Esophagus squamous epithelium (tissue), 5 donors: ENCODE results near the gene ARMH1. TPM values are rescaled to one million over a fixed set of nuclear protein-coding genes. Genes with fewer than 3 reads are reported as not detected.
A peak's percentile ranks its signal among the peaks of the same experiment; 100 is the strongest.

Experiments used
- DNase-seq: peaks from one replicate; lab custom pipeline; 2025; lab: John Stamatoyannopoulos, UW
- H3K27ac ChIP-seq, 4 donors: fragments of 200-600 bp; sonication (generic); one replicate each; pipeline ENCODE4 v1.5.1; 2016 to 2019; ENCODE audit warnings: mild to moderate bottlenecking in 1 of 4
- H3K27me3 ChIP-seq, 4 donors: fragments of 200-600 bp; sonication (generic); 1 replicate in 3 of 4; 2 replicates in 1 of 4; pipeline versions ENCODE4 v1.5.1 to v1.6.0; 2017 to 2021; ENCODE audit warnings: antibody characterized with exemption in 1 of 4
- H3K36me3 ChIP-seq, 3 donors: fragments of 200-600 bp; sonication (generic); one replicate each; pipeline ENCODE4 v1.5.1; 2016 to 2019
- H3K4me1 ChIP-seq, 3 donors: fragments of 200-600 bp; sonication (generic); one replicate each; pipeline ENCODE4 v1.5.1; 2017 to 2019
- H3K4me3 ChIP-seq, 4 donors: fragments of 200-600 bp; sonication (generic); 1 replicate in 3 of 4; 2 replicates in 1 of 4; pipeline ENCODE4 v1.5.1; 2016 to 2019; ENCODE audit warnings: mild to moderate bottlenecking in 2 of 4, moderate library complexity in 1 of 4
- H3K9me3 ChIP-seq, 3 donors: fragments of 200-600 bp; sonication (generic); one replicate each; pipeline ENCODE4 v1.5.1; 2016 to 2019
- POLR2A ChIP-seq, 4 donors: fragments of 450-650 bp; IDR thresholded peaks; one replicate each; pipeline ENCODE4 v1.6.1; 2017; ENCODE audit warnings: antibody characterized with exemption in 4 of 4, mild to moderate bottlenecking in 4 of 4, moderate library complexity in 3 of 4
- WGBS, 2 donors: methylation state at CpG; one replicate each; pipeline ENCODE4 v1.1.5; 2018; 5-methylcytosine and 5-hydroxymethylcytosine counted together
- intact Hi-C: fragments of 100-400 bp; cut with DNase I; formaldehyde crosslinking; loops from one replicate; pipeline ENCODE4 v1.15.0; 2022
- total RNA-seq, 4 donors: library from RNA; depleted of rRNA; stranded (reverse); fragments of >200 nt; gene quantifications; one replicate each; pipeline ENCODE4 v1.1.0, GENCODE V29; 2016
- TF ChIP-seq, protein P1 (sequence below), 6 experiments: fragments of 450-650 bp in 4 of 6; fragments of 200-600 bp in 2 of 6; sonication (generic) in 2 of 6; IDR thresholded peaks; one replicate each; pipeline ENCODE4 v1.5.1; 2016 to 2019; ENCODE audit warnings: antibody characterized with exemption in 6 of 6, mild to moderate bottlenecking in 4 of 6, moderate library complexity in 4 of 6
- donor health status: DM: yes; HTN: yes; CAD: no.

ARMH1 gene
- total RNA-seq, 4 donors from 2014 or later: 1.3 TPM; not detected in 3

- intact Hi-C loops: no loop called here
- H3K9me3 ChIP-seq: no peaks in the 10 kb centered on the region
- H3K36me3 ChIP-seq: no peaks in the 10 kb centered on the region
- no peak overlapping the region for H3K4me3 ChIP-seq
- H3K27ac ChIP-seq: no peak overlapping the region
- TF ChIP-seq POLR2A (IDR thresholded peaks at IDR 0.05): no peak
- TF ChIP-seq, protein P1, sequence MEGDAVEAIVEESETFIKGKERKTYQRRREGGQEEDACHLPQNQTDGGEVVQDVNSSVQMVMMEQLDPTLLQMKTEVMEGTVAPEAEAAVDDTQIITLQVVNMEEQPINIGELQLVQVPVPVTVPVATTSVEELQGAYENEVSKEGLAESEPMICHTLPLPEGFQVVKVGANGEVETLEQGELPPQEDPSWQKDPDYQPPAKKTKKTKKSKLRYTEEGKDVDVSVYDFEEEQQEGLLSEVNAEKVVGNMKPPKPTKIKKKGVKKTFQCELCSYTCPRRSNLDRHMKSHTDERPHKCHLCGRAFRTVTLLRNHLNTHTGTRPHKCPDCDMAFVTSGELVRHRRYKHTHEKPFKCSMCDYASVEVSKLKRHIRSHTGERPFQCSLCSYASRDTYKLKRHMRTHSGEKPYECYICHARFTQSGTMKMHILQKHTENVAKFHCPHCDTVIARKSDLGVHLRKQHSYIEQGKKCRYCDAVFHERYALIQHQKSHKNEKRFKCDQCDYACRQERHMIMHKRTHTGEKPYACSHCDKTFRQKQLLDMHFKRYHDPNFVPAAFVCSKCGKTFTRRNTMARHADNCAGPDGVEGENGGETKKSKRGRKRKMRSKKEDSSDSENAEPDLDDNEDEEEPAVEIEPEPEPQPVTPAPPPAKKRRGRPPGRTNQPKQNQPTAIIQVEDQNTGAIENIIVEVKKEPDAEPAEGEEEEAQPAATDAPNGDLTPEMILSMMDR (IDR thresholded peaks at IDR 0.05): no peak
- DNase-seq: no peak
- H3K27me3 ChIP-seq: peaks cover 0 to 26% (median 0%) of the 10 kb centered on the region in 4 donors
- WGBS, 2 donors: 57 to 62% methylated on average over 3 to 4 of the region's 4 CpGs
- H3K4me1 ChIP-seq: peaks cover 0 to 19% (median 8%) of the 10 kb centered on the region in 3 donors
Measured at GRCh38 chr1:44720281-44720680, 45.8 kb downstream of the ARMH1 start.

GRCh38 chr1:44721485-44722361 lies 47.2 kb downstream of the ARMH1 start:
- WGBS, 2 donors: 13 to 20% methylated on average over 14 of the region's 14 CpGs

GRCh38 chr1:44723064-44723463 lies 48.5 kb downstream of the ARMH1 start:
- intact Hi-C loops: no loop called here
- 66 to 82% methylated on average over 9 of the region's 9 CpGs for WGBS, 2 donors

More at GRCh38 chr1:44721485-44722361, 47.2 kb downstream of the ARMH1 start:
- peaks cover 0 to 23% (median 0%) of the 10 kb centered on the region in 4 donors for H3K27me3 ChIP-seq
- no peak for DNase-seq
- no peaks in the 10 kb centered on the region for H3K36me3 ChIP-seq
- H3K27ac ChIP-seq: peak overlapping the region; percentile 28 to 60 (median 50)
- H3K4me1 ChIP-seq: peaks cover 0 to 14% (median 4%) of the 10 kb centered on the region in 3 donors
- no peaks in the 10 kb centered on the region for H3K9me3 ChIP-seq
- intact Hi-C loops: no loop called here
- TF ChIP-seq, protein P1 (IDR thresholded peaks at IDR 0.05): peak in 1 of 6 experiments; percentile 29
- peak in 3 of 4 donors; percentile 76 to 93 (median 82) for TF ChIP-seq POLR2A (IDR thresholded peaks at IDR 0.05)
- H3K4me3 ChIP-seq: peak overlapping the region in 1 of 4 donors; percentile 0

DNA sequence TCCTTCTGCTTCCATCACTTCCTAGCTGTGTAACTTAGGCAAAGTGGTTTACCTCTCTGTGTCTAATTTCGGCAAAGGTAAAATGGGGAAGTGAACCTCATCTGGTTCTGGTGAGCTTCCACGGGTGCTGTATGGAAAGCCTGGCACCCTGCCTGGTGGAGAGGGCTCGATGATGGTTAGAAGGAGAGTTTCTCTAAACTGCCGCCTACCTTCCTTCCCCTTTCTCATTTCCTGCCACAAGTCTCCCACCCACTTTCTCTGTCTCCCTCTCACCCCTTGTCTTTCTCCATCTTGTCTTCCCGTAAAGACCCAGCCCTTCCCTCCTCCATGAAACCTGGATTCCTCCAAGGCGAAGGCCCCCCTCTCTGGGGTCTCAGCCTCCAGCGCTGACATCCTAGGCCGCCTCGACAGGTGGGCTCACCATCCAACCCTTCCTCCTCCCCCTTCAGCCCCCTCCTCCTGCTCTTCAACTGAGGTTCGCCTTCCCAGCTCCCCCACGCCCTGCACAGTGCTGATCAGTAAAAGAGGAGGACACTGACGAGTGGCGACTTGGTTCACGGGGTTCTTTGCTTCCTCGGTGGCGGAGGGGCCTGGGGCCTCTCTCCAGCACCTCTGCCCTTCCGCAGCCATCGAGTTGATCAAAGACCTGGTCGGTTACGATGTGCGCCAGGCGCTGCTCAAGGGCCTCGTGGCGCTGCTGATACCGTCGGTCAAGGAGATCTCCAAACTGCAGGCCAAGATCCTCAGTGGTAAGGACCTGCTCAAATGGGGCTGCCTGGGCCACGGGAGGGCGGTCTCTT lies 49.2 kb downstream of the ARMH1 start:
- Histone ChIP-seq H3K27me3 (peaks cover 0 to 21% (median 0%) of the 10 kb centered on the region in 4 donors), H3K4me1 (peaks cover 0 to 4% (median 0%) of the 10 kb centered on the region in 3 donors), H3K4me3 (no peak overlapping the region), H3K27ac (no peak overlapping the region), H3K9me3 (no peaks in the 10 kb centered on the region), H3K36me3 (no peaks in the 10 kb centered on the region)
- DNase-seq: no peak
- TF ChIP-seq, protein P1 (IDR thresholded peaks at IDR 0.05): no peak
- TF ChIP-seq POLR2A (IDR thresholded peaks at IDR 0.05): no peak
- intact Hi-C loops: no loop called here
- WGBS, 2 donors: 63 to 69% methylated on average over 17 to 22 of the region's 28 CpGs

More at GRCh38 chr1:44723064-44723463, 48.5 kb downstream of the ARMH1 start:
- Histone ChIP-seq H3K9me3 (no peaks in the 10 kb centered on the region), H3K27ac (no peak overlapping the region), H3K36me3 (no peaks in the 10 kb centered on the region), H3K4me1 (peaks cover 0 to 4% (median 4%) of the 10 kb centered on the region in 3 donors), H3K4me3 (no peak overlapping the region), H3K27me3 (peaks cover 0 to 21% (median 0%) of the 10 kb centered on the region in 4 donors)
- no peak for DNase-seq
- no peak for TF ChIP-seq POLR2A (IDR thresholded peaks at IDR 0.05)
- TF ChIP-seq, protein P1 (IDR thresholded peaks at IDR 0.05): no peak
